NCI-H187 (cell line): ENCODE measurements around the gene MYH7.
"Not testable (repeated sequence)": the region's sequence is repeated elsewhere in the genome, so short reads cannot be mapped to it uniquely, and the experiment has no call there.

Experiments used
- DNase-seq, 2 experiments: peaks; one replicate each; lab custom pipeline; 2025; lab: John Stamatoyannopoulos, UW

MYH7 gene

DNA sequence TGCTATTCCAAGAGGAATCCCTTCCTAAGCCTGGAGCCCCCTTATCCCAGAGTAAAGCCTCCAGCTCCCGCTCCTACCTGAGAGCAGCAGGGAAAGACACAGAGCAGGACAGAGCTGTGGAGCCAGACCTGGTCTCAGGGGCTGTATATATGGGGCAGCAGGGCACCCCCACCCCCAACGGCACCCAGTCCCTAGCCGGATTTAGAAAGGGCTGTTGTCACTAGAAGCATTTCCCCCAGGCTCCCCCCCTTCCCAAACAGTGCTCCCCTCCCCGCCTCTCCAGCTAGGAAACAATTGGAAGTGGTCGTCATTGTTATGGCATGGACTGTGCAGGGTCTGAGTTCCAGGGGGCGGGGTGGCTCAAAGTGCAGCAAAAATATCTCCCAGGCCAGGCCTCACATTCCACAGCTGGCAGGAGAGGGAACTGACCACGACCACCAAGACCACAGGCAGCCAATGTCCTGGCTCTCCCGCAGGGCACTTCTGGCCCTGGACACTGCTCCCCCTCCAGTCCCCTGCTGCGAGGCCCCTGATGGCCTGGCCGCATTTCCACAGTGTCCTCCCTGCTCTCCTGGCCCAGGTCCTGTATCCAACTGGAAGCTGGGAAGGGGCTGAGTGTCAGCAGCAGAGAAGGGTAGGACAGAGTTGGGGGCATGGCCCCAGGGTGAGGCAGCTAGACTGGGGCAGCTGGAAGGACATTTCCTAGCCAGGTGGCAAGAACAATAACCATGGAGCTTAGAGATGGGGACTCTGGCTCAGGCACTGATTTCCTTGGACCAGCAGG is at the start of gene MYH7:
TSS of gene MYH7 (minus strand) at position 118 of the 784 bp plus-strand sequence. CDS start 1,928 bp downstream, outside the sequence.
- DNase-seq, result no peak

DNA sequence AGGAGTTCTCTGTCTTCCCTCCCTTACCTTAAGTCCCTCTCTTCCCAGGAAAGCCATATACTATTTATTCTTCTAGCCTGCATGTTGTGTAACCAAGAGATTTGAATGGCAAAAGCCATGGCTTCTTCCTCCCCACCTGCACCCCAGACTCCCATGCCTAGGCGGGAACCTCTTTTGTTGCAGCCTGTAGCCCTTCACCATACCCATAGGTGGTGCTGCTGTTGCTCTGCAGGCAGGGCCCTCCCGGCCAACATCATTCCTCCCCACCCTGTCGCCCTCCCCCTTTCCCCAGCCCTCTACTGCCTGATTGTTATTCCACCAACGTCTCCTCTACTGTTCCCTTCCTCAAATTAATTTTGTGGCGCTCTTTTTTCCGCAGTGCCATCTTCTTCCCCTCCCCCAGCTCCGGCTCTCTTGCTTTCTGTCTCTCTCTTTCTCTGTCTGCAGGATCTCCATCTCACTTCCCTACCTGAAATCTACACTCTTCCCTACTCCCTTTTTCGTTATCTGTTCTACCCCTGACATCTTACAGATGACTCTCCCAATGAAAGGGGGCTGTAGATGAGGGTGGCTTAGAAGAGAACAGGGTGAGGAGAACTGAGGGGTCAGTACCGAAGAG is 47.9 kb upstream of the MYH7 start:
- DNase-seq, result no peak

DNA sequence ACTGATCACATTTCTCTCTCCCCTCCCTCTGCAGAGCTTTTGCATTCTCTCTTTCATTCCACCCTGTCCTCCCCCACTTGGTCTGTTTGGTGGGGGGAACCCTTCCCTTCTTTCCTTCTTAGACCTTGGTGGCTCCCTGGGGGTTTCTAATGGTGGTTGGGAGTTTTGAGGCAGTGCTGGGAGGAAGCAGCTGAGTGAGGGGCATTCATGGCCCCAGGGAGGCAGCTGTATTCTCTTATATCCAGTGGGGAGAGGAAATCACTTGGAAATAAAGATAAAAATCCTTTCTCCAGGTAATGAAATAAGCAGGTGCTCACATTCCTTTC is 47.3 kb upstream of the MYH7 start:
- no peak for DNase-seq

DNA sequence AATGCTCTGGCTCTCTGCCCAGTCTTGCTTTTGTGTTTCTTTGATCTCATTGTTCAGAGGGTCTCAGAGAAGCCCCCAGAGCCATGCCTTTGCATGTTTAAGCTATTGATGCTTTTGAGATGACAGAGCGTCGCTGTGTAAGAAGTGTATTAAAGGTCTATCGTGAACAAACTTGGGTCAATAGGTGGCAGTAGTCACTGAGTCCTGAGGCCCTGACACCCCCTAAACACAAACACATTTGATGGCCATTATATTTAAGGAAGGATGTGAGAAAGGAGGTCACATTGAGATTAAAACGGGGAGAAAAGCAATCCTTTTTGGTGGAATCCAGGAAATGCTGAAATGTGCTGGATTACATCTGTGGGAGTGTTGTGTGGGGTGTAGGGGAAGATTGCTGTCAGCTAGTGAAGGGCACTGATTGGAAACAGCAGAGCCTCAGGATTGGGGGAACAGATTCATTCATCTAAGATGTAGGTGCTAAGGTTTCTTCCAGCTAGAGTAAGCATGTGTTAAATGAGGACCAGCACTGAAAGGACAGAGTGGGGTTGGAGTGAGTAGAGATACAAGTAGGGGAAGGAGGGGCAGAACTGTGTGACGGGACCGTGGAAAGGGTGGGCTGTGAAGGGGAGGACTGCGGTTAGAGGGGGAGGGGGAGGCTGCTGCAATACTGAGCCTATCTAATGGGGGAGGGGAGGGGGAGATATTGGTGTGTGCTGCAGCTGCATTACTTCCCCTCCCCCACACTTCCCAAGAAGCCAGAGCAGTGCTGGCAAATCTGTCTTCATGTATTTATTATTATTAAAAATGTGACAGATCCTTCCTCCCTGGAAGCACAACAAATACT is 46.7 kb upstream of the MYH7 start:
- no peak for DNase-seq

DNA sequence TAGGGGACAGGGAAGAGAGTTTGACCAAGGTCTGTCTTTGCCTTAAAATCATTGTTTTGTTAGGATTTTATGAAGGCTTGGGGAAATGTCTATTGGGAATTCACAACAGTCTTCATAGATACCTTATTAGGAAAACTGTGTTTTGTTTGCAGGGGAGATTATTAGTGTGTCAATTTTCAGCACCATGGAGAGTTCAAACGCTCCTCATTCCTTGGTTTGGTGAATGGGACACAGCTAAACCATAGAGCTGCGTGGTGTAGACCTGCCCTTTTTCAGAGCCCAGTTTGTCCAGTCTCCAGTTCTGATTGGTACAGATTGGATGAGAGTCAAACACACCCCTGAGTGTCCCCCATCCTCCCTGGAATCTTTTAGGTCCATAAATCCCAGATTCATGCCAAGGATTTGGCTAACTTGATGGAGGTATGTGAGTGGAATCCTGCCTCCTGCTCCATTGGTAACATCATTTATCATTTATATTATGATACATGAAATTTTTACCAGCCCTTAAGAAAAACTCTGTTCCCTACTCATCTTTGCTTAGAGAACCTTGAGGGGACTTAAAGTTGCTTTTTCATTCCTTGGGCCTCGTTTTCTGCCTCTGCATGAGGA is 46.0 kb upstream of the MYH7 start:
- DNase-seq, result no peak

DNA sequence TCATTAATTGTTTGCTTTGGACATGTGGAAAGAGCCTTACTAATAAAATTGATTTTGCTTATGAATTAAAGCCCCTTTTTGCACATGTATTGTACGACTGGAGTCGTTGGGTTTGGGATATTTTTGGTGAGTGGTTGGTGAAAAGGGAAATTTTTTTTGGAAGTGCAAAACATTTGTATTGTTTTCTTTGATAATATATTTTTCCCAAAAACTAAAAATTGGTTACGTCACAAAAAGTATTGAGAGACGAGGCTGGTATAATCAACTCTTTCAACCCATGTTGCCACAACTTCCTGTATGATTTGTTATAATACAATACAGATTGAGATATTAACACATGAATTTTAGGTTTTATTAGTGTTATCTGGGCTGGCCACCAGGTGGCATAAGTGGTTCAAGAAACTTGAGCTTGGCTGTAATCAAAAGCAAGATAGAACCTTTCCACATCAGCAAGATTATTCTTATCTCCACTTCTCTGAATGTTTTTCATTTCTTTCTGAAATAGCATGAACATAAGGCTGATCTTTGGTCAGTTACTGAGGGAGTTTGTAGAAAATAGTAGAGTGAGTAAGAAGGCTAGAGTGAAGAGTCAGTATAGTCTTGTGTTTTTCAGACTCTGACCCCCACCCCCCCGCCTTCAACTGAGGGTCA is 42.8 kb upstream of the MYH7 start:
- peak; percentile 31 to 35 for DNase-seq

- DNase-seq, result no peak
Observed at GRCh38 chr14:23470947-23471346, 35.5 kb upstream of the MYH7 start.

- no peak for DNase-seq
Observed at GRCh38 chr14:23469906-23470403, 34.5 kb upstream of the MYH7 start.

DNA sequence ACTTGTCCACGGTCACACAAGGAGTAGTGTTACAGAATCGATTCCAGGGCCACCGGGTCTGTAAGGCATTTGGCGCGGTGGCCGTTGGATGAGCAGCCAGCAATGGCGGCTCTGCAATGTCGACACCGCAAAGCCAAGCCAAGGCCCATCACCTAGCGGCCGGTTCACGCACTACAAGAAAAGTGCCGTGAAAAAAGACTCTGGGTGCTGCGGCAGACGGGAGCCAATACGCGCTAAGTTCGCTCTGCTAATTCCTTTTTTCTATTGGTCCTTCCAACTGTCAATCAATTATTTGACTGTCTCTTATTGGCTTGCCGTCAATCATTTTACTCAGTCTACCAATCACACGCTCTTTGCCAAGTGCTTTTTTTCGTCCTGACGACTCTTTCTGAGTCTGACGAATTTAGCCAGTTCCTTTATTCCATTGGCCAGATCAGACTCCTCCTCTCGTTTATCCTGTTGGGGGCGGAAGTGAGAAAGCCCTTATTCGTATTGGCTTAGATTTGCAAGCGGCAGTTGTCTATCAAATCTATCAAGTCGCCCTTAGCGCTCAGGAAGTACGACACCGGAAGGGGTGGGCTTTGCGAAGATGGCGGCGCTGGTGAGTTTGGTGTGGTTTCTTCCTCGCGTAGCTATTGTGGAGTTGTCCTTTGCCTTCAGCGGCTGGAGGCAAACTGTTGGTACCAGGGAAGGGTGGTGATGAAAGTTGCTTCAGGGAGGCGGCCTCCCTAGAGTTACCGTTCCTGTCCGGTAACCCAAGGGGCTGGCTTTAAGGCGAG is 33.9 kb upstream of the MYH7 start, which contains the start of gene NGDN:
TSS of gene NGDN (plus strand) at position 577 of the 779 bp plus-strand sequence. CDS start at position 590, 13 bp downstream.
- peak; percentile 94 to 95 for DNase-seq

- no peak for DNase-seq
Observed at GRCh38 chr14:23468704-23469126, 33.3 kb upstream of the MYH7 start.

- no peak for DNase-seq
Observed at GRCh38 chr14:23465261-23465660, 29.8 kb upstream of the MYH7 start.

- DNase-seq, result no peak
Observed at GRCh38 chr14:23464700-23465099, 29.2 kb upstream of the MYH7 start.

GRCh38 chr14:23460960-23461359 is 25.5 kb upstream of the MYH7 start:
- no peak for DNase-seq

DNA sequence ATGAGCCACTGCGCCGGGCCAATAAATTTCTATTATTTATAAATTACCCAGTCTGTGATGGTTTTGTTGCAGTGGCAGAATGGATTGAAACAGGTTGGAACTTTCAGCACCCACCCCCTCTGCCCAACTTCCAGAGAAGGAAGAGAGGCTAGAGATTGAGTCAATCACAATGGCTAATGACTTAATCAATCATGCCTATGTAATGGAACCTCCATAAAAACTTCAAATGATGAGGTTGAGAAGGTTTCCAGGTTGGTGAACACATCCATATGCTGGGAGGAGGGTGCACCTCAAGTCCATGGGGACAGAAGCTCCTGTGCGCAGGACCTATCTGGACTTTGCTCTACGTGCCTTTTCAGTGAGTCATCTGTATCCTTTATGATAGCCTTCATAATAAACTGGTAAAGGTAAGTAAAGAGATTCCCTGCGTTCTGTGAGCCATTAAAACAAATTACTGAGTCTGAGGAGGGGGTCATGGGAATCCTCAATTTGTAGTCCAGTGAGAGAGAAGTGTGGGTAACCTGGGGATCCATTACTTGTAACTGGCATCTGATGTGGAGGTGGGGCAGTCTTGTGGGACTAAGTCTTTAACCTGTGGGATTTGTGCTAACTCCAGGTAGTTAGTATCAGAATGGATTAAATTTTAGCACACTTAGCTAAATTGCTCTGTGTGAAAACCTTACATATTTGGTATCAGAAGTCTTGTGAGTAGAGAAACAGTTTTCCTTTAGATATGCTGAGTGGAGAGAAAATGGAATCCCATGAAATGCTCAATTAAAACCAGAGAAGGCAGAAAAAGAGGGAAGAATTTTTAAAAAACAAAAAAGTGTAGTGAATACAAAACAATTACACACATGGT is 22.4 kb upstream of the MYH7 start:
- DNase-seq, result no peak

GRCh38 chr14:23456883-23457586 is 21.6 kb upstream of the MYH7 start:
- DNase-seq, result not testable (repeated sequence)

DNA sequence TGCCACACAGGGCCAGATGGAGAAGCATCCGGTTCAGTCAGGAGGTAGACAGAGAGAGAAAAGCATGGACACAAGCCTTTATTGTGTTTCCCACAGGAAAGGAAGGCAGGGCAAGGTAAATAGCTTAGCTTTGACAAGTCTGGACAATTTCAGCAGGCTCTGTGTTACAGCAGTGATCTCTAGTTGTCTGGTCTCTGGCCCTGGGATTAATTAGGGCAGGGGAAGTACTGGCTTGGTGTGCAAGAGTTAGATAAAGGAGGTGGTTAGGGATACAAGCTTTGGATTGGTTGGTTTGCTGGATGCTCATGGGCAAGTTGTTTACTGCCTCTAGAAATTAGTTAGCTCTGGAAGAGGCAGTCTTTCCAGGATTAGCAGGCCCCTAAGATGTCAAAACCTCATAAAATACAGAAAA is 19.0 kb upstream of the MYH7 start:
- DNase-seq, result no peak

GRCh38 chr14:23452237-23452636 is 16.8 kb upstream of the MYH7 start:
- no peak for DNase-seq

- DNase-seq, result no peak
Observed at GRCh38 chr14:23450379-23450778, 14.9 kb upstream of the MYH7 start.

- no peak for DNase-seq
Observed at GRCh38 chr14:23449314-23449713, 13.9 kb upstream of the MYH7 start.
